ENCODE measurements around the gene DNAJB6.

Gene DNAJB6

DNA sequence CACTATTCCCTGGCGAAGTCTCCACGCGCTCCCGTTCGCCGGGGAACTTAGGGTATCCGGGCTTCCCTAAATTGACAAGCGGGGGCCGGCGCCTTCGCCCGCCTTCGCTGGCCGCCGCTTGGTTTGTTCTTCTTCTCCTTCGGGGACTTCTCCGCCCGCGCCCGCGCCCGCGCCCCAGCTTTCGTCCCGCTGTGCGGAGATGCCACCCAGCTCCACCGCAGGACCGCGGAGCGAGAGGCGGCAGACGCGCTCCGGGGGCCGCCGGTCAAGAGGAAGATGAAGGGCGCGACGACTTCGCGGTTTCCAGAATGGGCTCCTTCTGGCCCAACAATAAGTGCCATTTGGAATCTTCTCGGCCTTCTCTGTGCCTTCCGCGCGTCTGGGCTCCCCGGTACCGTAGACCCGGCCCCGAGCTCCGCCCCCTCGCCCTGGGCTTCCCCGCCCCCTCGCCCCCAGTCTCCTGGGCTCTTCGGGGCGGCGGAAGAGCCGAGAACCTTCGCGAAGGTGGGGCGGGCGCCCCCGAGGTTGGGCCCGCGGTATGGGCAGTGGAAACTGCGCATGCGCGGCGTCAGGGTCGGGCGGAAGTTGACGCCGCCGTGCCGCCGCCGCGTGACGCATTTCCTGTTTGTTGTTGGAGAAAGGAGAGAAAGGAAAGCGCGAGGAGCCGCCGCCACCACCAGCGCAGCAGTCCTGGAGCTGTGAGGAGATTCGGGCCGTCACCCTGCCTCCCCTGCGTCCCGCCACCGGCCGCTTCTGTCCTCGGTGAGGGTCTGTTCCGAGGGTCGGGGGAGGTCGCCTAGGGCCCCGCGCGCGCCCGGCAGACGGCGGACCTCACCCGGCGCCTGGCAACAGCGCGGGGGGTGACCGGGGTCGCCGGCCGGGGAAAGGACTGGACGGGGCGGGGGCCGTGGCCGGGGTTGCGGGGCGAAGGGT, at the start of gene DNAJB6:
TSS of gene DNAJB6 (plus strand) at position 622 of the 933 bp plus-strand sequence. CDS start 21,569 bp downstream, outside the sequence.
- peak; percentile 90 to 92 for DNase-seq (ENCODE audit: low read depth in 2 of 2)

DNA sequence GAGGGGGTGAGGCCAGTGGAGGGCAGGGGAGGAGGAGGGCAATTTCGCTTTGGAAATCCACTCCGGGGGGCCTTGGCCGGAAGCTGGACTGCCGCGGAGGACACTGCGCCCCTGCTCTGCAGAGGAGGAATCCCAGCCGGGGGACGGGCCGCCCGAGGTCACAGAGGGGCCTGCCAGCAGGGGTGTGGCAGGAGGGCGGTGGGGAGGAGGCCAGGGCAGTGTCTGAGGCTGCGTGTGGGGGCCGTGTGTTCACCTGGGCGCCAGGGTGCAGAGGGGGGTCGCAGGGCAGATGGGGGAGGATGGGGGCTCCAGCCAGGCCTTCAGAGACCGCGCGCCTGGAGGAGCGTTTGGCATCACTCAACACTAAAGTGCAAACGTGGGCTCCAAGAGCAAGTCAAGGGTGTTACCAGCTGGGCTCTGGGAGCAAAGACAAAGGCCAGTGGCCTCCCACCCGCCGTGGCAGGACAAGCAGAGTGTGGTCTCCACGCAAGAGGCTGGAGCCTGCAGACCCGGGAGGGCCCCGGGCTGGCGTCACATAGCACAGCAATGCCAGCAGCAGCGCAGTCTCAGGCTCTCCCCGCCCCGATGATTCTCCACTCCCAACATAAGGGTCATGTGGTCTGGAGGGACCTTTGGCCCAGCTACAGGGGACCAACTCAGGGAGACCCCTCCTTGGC, 45.3 kb upstream of the DNAJB6 start:
- no peak for DNase-seq (ENCODE audit: low read depth in 2 of 2)

DNA sequence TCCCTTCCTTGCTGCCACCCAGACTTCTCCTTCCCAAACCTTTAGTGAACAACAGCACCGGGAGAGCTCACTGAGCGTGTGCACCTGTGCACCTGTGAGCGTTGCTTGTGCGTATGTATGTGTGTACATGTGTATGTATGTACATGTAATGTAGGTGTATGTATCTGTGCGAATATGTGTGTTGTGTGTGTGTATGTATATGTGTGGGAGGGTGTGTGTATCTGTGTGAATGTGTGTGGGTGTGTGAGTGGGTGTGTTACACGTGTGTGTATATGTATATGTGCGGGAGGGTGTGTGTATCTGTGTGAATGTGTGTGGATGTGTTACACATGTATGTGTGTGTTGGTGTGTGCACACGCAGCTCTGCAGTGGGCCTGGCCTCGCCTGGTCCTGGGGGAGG, 44.5 kb upstream of the DNAJB6 start:
- no peak for DNase-seq (ENCODE audit: low read depth in 2 of 2)

DNA sequence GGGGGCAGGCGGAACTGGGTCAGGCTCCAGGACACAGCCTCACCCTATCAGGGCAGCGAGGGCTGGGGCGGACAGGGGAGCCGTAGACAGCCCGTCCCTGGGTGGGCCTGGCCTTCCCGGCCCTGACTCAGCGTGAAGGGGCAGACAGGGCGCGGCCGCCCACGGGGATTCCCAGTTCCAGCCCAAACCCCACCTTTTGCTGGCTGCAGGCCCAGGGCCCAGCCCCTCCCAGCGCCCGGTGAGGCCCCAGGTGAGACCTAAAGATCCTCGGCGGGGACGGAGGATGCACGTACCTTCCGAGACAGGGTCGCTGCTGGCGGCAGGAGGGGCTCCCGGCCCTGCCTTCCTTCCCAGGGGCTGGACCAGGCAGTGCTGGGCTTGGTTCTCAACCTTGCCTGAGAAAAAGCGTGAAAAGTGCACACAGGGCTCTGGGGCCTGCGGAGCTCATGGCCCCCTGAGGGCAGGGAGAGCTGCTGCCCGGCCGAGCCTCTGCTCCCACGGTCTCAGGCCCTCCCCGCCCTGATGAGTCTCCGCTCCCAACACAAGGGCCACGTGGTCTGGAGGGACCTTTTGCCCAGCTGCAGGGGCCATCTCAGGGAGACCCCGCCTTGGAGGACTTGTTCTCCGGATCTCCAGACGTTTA, 43.9 kb upstream of the DNAJB6 start:
- DNase-seq (ENCODE audit: low read depth in 2 of 2), result no peak

DNA sequence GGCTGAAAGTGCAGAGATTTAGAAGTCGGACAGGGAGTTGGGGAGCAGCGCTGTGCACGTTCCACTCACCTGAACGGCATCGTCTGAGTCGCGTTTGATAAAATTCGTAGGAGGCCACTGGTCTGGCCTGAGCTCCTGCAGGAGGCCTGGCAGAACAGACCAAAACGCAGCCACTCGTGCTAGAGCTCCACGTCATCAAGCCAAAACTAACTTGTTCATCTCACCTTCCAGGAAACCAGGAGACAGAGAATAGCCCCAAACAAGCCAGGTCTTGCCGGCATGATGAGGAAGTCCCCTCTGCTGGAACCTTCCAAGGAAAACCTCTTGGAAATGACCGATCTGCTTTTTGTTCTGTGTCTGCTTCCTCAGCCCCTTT, 43.4 kb upstream of the DNAJB6 start:
- DNase-seq (ENCODE audit: low read depth in 2 of 2), result no peak

DNA sequence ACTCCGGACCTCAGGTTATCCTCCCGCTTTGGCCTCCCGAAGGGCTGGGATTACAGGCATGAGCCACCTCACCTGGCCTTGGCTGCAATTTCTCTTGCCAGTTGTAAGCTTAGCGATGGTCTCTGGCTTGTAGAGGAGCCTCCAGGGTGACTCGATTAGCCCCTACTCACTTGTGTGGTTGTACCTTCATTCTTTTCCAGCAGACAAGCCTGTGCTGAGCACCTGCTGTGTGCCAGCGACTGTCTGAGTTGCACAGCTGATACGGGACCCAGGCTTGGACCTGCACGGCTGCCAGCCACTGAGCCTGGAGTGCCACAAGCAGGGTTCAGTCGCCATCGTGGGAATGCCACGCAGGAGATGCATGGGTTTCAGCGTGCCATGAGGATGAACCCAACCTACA, 42.0 kb upstream of the DNAJB6 start:
- no peak for DNase-seq (ENCODE audit: low read depth in 2 of 2)

DNA sequence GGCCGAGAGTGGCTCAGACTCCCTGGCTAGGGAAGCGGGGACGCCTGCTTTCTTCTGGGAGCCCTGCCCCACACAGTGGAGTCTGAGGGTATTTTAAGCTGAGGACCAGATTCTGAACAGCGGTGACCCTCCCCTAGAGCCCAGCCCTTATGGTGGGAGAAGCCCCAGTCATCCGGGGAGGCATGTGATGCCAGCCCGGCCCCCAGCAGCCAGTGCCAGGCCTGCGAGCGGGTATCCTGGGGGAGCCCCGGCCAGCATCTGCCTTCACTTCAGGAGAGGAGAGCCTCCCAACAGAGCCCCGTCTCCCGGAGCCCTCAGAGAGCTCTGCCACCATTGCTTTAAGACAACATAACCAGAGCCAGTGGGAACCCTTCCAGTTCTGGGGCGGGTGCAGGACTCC, 41.5 kb upstream of the DNAJB6 start:
- no peak for DNase-seq (ENCODE audit: low read depth in 2 of 2)

DNA sequence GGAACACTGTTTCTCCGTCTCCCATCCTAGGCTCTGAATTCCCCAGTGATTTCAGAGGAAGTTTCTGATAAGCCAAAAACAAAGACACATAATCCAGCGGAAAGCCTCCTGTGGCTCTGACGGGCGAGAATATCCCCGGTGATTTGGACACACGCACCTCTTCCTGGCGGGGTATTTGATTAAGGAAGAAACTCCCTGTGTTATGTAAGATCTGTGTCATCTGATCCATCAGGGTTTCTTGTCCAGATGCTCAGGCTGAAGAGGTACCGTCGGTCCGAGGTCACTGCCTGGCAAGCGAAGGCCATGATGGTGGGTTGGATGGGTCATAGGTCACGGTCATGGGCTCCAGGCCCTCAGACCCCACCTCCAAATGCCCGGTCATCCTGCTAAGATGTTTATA, 39.6 kb upstream of the DNAJB6 start:
- no peak for DNase-seq (ENCODE audit: low read depth in 2 of 2)

DNA sequence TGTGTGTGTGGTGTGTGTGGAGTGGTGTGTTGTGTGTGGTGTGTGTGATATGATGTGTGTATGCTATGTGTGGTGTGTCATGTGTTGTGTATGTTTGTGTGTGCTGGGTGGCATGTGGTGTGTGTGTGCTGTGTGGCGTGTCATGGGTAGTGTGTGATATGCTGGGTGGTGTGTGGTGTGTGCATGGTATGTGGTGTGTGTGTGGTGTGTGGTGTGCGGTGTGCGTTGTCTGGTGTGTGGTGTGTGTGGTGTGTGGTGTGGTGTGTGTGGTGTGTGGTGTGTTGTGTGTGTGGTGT, 37.5 kb upstream of the DNAJB6 start:
- DNase-seq (ENCODE audit: low read depth in 2 of 2), result no peak

DNA sequence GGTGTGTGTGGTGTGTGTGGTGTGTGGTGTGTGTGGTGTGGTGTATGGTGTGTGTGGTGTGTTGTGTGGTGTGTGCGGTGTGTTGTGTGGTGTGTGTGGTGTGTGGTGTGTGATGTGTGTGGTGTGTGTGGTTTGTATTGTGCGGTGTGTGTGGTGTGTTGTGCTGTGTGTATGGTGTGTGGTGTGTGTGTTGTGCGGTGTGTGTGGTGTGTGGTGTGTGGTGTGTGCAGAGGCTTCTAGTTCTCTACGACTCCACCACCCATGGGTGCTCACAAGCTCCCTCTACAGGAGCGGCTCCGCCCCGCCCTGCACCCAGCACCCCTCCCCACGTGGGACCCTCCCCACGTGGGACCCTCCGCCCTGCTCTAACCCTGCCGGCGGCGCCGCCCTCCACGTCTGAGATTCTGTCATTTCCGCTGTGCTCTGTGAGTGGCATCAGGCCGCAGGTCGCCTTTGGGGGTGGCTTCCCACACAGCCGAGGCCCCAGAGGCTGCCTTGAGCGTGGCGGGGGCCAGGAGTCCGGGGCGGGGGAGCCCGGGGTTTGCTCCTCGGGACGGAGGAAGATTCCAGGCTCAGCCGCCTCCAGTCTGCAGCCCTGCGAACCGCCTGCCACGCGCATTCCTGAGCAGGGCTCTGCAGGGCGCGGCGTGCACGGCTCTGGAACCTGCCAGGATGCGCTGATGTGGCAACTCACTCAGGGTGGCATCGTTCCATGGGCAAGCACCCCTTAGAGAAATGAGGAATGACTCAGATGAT, 37.0 kb upstream of the DNAJB6 start:
- no peak for DNase-seq (ENCODE audit: low read depth in 2 of 2)

DNA sequence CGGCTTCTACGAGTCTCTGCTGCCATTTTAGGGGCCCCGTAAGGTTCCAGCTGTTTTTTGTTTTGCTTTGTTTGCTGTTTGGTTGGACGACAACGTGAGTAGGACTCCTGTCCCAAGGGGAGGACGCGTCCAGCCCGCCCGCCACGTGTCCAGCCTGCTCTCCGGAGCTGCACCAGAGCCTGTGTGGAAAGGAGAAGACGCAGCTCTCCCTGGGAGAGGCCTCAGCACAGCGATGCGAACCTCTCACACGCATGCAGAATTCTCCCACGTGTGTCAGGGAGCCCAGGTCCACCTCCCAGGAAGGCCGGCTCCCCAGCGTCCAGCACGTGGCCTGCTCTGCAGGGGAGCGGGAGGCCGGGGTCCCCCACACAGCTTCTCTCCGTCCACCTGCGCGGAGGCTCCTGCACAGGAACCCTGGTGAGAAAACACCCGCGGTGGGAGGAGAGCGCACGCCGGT, 36.4 kb upstream of the DNAJB6 start:
- no peak for DNase-seq (ENCODE audit: low read depth in 2 of 2)

DNA sequence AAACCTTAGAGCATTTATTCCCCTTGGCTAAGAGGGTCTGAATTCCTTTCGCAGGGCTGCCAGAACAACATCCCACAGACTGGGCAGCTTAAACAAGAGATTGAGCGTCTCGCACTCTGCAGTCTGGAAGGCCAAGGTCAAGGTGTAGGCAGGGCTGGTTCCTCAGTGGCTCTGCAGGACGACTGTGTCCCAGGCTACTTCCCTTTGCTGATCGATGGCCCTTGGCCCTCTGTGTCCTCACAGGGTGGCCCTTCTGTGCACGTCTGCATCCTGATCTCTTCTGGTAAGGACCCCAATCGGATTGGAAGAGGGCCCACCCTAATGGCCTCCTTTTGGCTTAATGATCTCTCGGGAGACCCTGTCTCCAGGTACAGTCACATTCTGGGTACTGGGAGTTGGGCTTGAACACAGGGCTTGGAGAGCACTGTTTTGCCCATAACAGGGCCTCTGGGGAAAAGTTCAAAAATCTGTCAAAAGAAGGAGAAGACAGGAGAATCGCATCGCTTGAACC, 35.1 kb upstream of the DNAJB6 start:
- no peak for DNase-seq (ENCODE audit: low read depth in 2 of 2)

DNA sequence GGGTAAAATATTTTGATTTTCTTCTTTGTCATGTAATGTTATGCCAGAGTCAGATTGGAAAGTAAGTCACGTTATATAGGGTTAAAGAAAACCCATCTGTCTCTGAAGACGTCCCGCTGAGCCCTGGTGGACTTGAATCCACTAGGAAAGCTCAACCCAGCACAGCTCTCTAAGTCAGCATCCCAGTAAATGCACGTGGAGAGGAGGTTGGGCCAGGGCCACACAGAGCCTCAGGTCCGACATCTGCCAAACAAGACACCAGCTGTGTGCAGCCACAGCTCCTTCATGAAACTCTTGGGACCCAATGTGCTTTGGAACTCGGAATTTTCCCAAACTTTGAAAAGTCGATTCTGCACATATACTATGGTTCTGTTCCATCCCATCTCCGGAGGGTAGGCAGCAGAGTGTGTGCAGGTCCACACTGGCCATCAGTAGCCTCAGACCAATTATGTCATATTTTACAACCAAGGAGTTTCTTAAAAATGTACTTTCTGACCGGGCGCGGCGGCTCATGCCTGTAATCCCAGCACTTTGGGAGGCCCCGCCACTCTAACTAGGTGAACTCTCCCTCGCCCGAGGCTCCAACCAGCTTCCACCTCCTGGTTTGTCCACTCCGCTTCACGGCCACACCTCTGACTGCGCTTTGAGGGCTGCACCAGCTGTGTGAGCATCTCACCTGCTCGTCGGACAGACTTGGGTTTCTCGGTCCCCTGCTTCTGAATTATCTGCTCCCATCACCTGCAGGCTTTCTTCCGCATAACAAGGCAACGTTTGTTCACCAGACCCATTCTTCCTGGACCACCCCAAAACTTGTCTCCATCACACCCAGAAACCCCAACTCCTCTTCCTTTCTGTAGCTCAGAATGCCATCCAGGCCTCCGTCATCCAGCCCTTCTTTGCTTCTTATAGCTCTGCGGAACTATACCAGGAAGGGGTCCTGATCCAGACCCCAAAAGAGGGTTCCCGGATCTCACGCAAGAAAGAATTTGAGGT, 29.7 kb upstream of the DNAJB6 start:
- DNase-seq (ENCODE audit: low read depth in 2 of 2), result no peak

DNA sequence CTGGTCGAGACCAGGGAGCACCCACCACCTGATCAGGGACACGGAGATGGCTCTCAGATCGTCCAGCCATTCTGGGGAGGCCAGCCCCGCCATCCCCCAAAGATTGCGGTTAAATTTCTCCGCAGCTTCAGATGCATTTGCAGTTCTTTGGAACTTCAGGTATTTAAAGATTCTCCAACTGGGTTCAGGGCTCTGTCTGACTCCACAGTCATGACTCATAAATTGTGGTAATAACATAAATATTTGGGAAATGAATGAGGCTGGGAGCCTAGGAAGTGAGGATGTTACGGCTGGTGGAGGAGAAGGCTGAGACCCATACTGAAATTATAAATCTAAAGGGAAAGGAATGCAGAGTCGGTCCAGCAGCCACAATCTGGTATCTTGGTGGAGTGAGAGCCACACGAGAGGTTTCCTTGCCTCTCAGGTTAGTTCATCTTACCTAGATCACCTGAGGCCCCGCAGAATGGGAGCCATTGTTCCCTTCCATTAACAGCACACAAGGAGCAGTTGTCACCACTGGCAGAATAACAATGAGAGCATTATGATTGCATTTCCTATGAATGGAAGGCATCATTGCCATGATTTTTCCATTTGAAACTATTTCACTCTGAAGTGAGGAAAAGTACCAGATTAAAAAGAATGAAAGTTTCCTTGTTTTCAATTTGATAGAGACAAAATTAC, 26.7 kb upstream of the DNAJB6 start:
- no peak for DNase-seq (ENCODE audit: low read depth in 2 of 2)

DNA sequence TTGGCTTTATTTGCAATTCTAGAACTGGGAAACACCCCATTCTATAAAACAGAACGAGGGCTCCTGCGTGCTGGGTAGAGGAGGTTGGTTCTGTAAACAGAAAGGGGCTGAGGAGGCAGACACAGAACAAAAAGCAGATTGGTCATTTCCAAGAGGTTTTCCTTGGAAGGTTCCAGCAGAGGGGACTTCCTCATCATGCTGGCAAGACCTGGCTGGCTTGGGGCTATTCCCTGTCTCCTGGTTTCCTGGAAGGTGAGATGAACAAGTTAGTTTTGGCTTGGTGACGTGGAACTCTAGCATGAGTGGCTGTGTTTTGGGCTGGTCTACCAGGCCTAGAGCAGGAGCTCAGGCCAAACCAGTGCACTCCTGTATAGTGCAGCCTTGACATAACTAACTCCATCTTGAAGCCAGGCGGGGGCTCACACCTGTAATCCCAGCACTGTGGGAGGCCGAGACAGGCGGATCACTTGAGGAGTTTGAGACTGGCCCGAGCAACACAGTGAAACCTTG, 26.1 kb upstream of the DNAJB6 start:
- no peak for DNase-seq (ENCODE audit: low read depth in 2 of 2)

DNA sequence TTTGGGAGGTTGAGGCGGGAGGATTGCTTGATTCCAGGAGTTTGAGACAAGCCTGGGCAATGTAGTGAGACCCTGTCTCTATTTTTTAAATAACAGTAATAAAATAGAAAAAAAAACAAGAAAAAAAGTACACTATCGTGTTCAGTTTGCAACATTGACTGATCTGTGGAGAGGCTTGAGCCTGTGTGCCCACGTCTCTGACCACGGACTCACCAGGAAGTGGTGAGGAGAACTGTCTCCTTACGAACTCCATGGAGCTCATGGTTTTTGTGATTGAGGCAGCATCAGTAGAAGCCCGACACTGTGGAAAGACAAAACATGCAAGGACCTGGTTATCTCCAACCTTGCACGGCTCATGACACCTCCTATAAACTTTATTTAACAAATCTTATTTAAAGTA, 23.9 kb upstream of the DNAJB6 start:
- no peak for DNase-seq (ENCODE audit: low read depth in 2 of 2)

DNA sequence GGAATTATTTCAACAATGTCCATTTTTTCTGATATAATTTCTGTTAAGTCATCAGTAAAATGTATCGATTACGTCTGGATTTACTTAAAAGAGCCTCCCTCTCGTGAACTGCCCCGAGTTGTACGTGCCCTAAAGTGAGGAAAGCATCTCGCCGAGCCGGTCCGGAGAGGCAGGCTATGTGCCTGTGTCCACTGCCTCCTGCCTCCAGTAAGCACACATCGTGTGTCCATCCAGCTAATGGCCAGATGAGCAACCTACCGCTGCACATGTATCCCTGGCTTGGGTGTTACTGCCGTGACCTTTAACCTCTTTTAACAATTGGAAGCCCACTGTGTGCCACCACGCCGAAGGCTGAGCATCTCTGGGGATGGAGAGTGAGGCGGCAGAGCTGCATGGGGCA, 23.2 kb upstream of the DNAJB6 start:
- no peak for DNase-seq (ENCODE audit: low read depth in 2 of 2)

DNA sequence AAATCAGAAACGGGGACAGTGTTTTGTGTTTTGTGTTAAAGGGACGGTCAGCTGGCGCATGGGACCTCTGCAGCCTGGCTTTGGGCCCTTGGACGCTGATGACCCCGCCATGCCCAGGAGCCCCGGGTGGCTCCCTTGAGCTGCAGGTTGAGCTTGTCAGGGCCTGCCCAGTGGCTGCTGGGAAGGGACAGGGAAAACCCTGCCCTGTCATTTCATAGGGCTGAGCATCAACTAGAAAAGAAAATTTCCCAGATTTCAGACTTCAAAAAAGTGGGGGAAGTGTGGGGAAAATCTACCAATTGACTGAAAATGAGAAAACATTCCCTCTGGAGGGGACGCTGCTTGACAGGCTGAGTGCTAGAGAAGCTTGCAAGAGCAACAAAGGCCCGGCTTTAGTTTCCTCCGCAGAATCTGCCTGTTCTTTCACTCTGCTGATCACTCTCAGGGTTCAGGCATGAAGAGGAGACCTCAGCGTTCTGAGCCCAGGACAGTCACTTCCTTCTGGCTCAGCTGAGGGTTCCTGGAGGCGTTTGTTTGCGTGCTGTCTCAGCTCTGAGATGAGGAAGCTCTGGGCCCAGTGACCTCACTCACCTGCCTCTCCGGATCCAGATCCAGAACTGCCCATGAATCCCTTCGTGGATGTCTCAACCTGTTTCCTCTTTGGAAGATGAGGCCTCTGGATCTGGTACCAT, 18.6 kb upstream of the DNAJB6 start:
- peak in 1 of 2 donors; percentile 18 for DNase-seq (ENCODE audit: low read depth in 2 of 2)

DNA sequence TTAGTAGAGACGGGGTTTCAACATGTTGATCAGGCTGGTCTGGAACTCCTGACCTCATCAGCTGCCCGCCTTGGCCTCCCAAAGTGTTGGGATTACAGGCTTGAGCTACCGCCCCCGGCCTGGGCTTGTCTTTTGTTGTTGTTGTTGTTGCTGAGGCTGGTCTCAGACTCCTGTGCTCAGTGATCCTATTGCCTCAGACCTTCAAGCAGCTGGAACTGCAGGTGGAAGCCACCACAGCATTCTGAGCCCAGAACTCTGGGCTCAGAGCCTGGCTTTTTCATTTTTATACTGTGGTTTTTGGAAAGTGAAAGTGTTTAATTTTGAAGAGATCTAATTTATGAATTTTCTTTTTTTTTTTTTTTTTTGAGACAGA, 16.2 kb upstream of the DNAJB6 start:
- no peak for DNase-seq (ENCODE audit: low read depth in 2 of 2)

All from stimulated activated CD8-positive, alpha-beta memory T cell treated with anti-CD3 and anti-CD28 coated beads, Interleukin-15, amount 100 ng/mL, for 48 hours (primary cell).